GM19023 (cell line): Measurements from ENCODE around the gene MADD.

Experiments used
- ATAC-seq: cut with Tn5 transposase; IDR thresholded peaks from one replicate; pipeline ENCODE4 v1.9.1; 2021; ENCODE audit warnings: mild to moderate bottlenecking, moderate library complexity; ENCODE audit not compliant: unreplicated experiment

MADD gene

GRCh38 chr11:47249378-47249715 lies 20.6 kb upstream of the MADD start:
- no peak for ATAC-seq

GRCh38 chr11:47251751-47252150 lies 18.2 kb upstream of the MADD start:
- ATAC-seq = no peak

- ATAC-seq = no peak
These were observed 16.3 kb upstream of the MADD start for GRCh38 chr11:47253660-47254059.

GRCh38 chr11:47254386-47254785 lies 15.5 kb upstream of the MADD start:
- no peak for ATAC-seq

- no peak for ATAC-seq
These were observed 13.6 kb upstream of the MADD start for GRCh38 chr11:47256374-47256773.

- no peak for ATAC-seq
These were observed 12.8 kb upstream of the MADD start for GRCh38 chr11:47257177-47257516.

- ATAC-seq = no peak
These were observed 12.2 kb upstream of the MADD start, which contains the start of gene NR1H3 for GRCh38 chr11:47257517-47258316. Gene NR1H3 (plus strand): TSS chr11:47257996. CDS start chr11:47259217, 1,221 bp downstream.

GRCh38 chr11:47258317-47258902 lies 11.5 kb upstream of the MADD start:
- no peak for ATAC-seq

- no peak for ATAC-seq
These were observed 10.5 kb upstream of the MADD start for GRCh38 chr11:47259232-47259977.

GRCh38 chr11:47260366-47260765 lies 9.6 kb upstream of the MADD start:
- ATAC-seq = no peak

- no peak for ATAC-seq
These were observed 8.6 kb upstream of the MADD start for GRCh38 chr11:47261291-47261800.

- ATAC-seq = no peak
These were observed 5.8 kb upstream of the MADD start for GRCh38 chr11:47264119-47264518.

GRCh38 chr11:47264521-47264920 lies 5.4 kb upstream of the MADD start:
- ATAC-seq = no peak

GRCh38 chr11:47267876-47268275 lies 2.1 kb upstream of the MADD start:
- no peak for ATAC-seq

GRCh38 chr11:47268448-47269001 lies 1.4 kb upstream of the MADD start:
- no peak for ATAC-seq

GRCh38 chr11:47269002-47269828 lies 718 bp upstream of the MADD start:
- peak; percentile 59 for ATAC-seq

- ATAC-seq = no peak
These were observed 668 bp downstream of the MADD start for GRCh38 chr11:47270331-47271271.

- ATAC-seq = no peak
These were observed 1.4 kb downstream of the MADD start for GRCh38 chr11:47271328-47271727.

- no peak for ATAC-seq
These were observed 2.2 kb downstream of the MADD start for GRCh38 chr11:47271961-47272661.
